Measurements from ENCODE around the gene IGFBP5.

The IGFBP5 gene

GRCh38 chr2:216730871-216731270 is 35.5 kb upstream of the IGFBP5 start:
- Histone ChIP-seq H3K9me2 (replicated peaks; ENCODE audit: insufficient read depth, low read length) (no peaks in the 10 kb centered on the region), H3K9me3 (ENCODE audit: insufficient read depth, low read length) (no peaks in the 10 kb centered on the region), H3K36me3 (ENCODE audit: low read length) (no peaks in the 10 kb centered on the region), H3K27ac (ENCODE audit: low read depth, low read length) (no peak overlapping the region), H3K27me3 (ENCODE audit: low read length) (no peaks in the 10 kb centered on the region), H3F3A (ENCODE audit: insufficient read depth) (no peaks in the 10 kb centered on the region), H3K4me3 (ENCODE audit: insufficient read depth, low read length, poor library complexity, severe bottlenecking) (no peak overlapping the region), H3K79me2 (ENCODE audit: insufficient read depth, low read length) (no peaks in the 10 kb centered on the region), H3K4me2 (ENCODE audit: low read depth, low read length, poor library complexity, severe bottlenecking) (no peak overlapping the region), H2AFZ (ENCODE audit: low read depth, low read length, severe bottlenecking) (no peak overlapping the region), H3K9ac (ENCODE audit: low read length) (no peak overlapping the region), H4K20me1 (ENCODE audit: low read depth, low read length) (no peaks in the 10 kb centered on the region)
- TF ChIP-seq CTCF (IDR thresholded peaks at IDR 0.05; ENCODE audit: insufficient read depth, low read length, poor library complexity, severe bottlenecking) (no peak), EZH2phosphoT487 (conservative IDR thresholded peaks at IDR 0.05; ENCODE audit: low read length) (no peak)

GRCh38 chr2:216727346-216728122 is 32.2 kb upstream of the IGFBP5 start:
- H4K20me1 ChIP-seq (ENCODE audit: low read depth, low read length), result no peaks in the 10 kb centered on the region
- no peaks in the 10 kb centered on the region for H3F3A ChIP-seq (ENCODE audit: insufficient read depth)
- no peak for TF ChIP-seq EZH2phosphoT487 (conservative IDR thresholded peaks at IDR 0.05; ENCODE audit: low read length)
- TF ChIP-seq CTCF (IDR thresholded peaks at IDR 0.05; ENCODE audit: insufficient read depth, low read length, poor library complexity, severe bottlenecking), result no peak
- no peak overlapping the region for H2AFZ ChIP-seq (ENCODE audit: low read depth, low read length, severe bottlenecking)
- no peaks in the 10 kb centered on the region for H3K36me3 ChIP-seq (ENCODE audit: low read length)
- no peaks in the 10 kb centered on the region for H3K9me3 ChIP-seq (ENCODE audit: insufficient read depth, low read length)
- H3K79me2 ChIP-seq (ENCODE audit: insufficient read depth, low read length), result no peaks in the 10 kb centered on the region
- no peak overlapping the region for H3K4me3 ChIP-seq (ENCODE audit: insufficient read depth, low read length, poor library complexity, severe bottlenecking)
- H3K27ac ChIP-seq (ENCODE audit: low read depth, low read length), result no peak overlapping the region
- H3K9ac ChIP-seq (ENCODE audit: low read length), result no peak overlapping the region
- H3K27me3 ChIP-seq (ENCODE audit: low read length), result no peaks in the 10 kb centered on the region
- no peaks in the 10 kb centered on the region for H3K9me2 ChIP-seq (replicated peaks; ENCODE audit: insufficient read depth, low read length)
- no peak overlapping the region for H3K4me2 ChIP-seq (ENCODE audit: low read depth, low read length, poor library complexity, severe bottlenecking)

- Histone ChIP-seq H3K9ac (ENCODE audit: low read length) (no peak overlapping the region), H3F3A (ENCODE audit: insufficient read depth) (no peaks in the 10 kb centered on the region), H2AFZ (ENCODE audit: low read depth, low read length, severe bottlenecking) (no peak overlapping the region), H3K4me2 (ENCODE audit: low read depth, low read length, poor library complexity, severe bottlenecking) (no peak overlapping the region), H3K27ac (ENCODE audit: low read depth, low read length) (no peak overlapping the region), H3K4me3 (ENCODE audit: insufficient read depth, low read length, poor library complexity, severe bottlenecking) (no peak overlapping the region), H3K36me3 (ENCODE audit: low read length) (no peaks in the 10 kb centered on the region), H3K9me3 (ENCODE audit: insufficient read depth, low read length) (no peaks in the 10 kb centered on the region), H4K20me1 (ENCODE audit: low read depth, low read length) (no peaks in the 10 kb centered on the region), H3K27me3 (ENCODE audit: low read length) (no peaks in the 10 kb centered on the region), H3K9me2 (replicated peaks; ENCODE audit: insufficient read depth, low read length) (no peaks in the 10 kb centered on the region), H3K79me2 (ENCODE audit: insufficient read depth, low read length) (no peaks in the 10 kb centered on the region)
- TF ChIP-seq EZH2phosphoT487 (conservative IDR thresholded peaks at IDR 0.05; ENCODE audit: low read length) (no peak), CTCF (IDR thresholded peaks at IDR 0.05; ENCODE audit: insufficient read depth, low read length, poor library complexity, severe bottlenecking) (no peak)
Measured at GRCh38 chr2:216724190-216724589, 28.8 kb upstream of the IGFBP5 start.
